PC-9 (cell line): Measurements from ENCODE around the gene SUPT7L.

ENCODE experiments used
- EZH2 ChIP-seq: fragments of 200-600 bp; sonication (generic); IDR thresholded peaks from 2 replicates; pipeline ENCODE4 v1.8.0; 2017; ENCODE audit warnings: antibody characterized with exemption, low read depth
- TF ChIP-seq, protein P1 (sequence below): fragments of 200-600 bp; sonication (generic); conservative IDR thresholded peaks from 2 replicates; pipeline ENCODE4 v1.6.1; 2017; ENCODE audit warnings: mixed run types, antibody characterized with exemption, mild to moderate bottlenecking, moderate library complexity

DNA sequence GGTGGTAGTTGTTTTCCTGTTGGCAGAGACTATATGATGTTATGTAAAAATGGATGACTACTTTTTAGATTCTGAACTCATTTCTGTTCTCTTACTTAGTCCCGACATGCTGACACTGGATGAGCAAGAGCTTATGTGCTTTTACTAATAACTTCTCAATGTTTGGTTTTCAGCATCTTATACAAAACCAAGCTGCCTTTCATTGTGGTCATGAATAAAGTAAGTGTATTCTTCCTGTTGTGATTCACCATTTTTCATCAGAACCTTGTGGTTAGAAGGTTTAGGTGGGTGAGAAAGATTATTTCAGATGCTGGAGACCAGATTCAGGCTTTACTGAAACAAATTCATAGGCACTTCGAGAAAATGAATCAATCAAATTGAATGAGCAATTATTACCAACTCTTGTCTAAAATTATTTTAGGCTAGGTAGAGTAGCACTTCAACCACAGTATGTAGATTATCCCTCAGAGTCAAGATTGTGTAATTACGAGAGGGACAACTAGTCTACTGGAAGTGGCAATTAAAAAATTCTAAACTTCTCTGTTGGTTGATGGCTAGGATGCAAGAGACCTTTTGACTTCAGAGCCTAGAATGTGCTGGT lies 25.3 kb downstream of the SUPT7L start:
- TF ChIP-seq, protein P1, sequence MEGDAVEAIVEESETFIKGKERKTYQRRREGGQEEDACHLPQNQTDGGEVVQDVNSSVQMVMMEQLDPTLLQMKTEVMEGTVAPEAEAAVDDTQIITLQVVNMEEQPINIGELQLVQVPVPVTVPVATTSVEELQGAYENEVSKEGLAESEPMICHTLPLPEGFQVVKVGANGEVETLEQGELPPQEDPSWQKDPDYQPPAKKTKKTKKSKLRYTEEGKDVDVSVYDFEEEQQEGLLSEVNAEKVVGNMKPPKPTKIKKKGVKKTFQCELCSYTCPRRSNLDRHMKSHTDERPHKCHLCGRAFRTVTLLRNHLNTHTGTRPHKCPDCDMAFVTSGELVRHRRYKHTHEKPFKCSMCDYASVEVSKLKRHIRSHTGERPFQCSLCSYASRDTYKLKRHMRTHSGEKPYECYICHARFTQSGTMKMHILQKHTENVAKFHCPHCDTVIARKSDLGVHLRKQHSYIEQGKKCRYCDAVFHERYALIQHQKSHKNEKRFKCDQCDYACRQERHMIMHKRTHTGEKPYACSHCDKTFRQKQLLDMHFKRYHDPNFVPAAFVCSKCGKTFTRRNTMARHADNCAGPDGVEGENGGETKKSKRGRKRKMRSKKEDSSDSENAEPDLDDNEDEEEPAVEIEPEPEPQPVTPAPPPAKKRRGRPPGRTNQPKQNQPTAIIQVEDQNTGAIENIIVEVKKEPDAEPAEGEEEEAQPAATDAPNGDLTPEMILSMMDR = no peak
- no peak for TF ChIP-seq EZH2
